Fibroblast of pulmonary artery (primary cell): ENCODE results near the gene BBS9.

Source experiments
- DNase-seq: peaks from one replicate; pipeline ENCODE4 v3.0.0-alpha.2; 2010; ENCODE audit warnings: low read depth
- H3K4me3 ChIP-seq: replicated peaks from 2 replicates; pipeline ENCODE4 v1.5.1; 2011; ENCODE audit warnings: low read depth, mild to moderate bottlenecking, control low read depth, low read length, moderate library complexity
- CTCF ChIP-seq: IDR thresholded peaks from 2 replicates; pipeline ENCODE4 v1.5.1; 2011; ENCODE audit warnings: mild to moderate bottlenecking, control low read depth, low read length, inconsistent platforms; ENCODE audit errors: missing control alignments

The BBS9 gene

GRCh38 chr7:33192695-33193291, 63.4 kb downstream of the BBS9 start:
- DNase-seq, result no peak
- H3K4me3 ChIP-seq, result no peak overlapping the region

GRCh38 chr7:33193308-33193864, 64.0 kb downstream of the BBS9 start:
- TF ChIP-seq CTCF, result no peak
- no peak overlapping the region for H3K4me3 ChIP-seq
- no peak for DNase-seq

More at GRCh38 chr7:33192695-33193291, 63.4 kb downstream of the BBS9 start:
- TF ChIP-seq CTCF, result no peak

GRCh38 chr7:33195264-33195663, 65.9 kb downstream of the BBS9 start:
- DNase-seq, result peak; percentile 79
- H3K4me3 ChIP-seq, result no peak overlapping the region
- no peak for TF ChIP-seq CTCF

GRCh38 chr7:33196221-33196620, 66.9 kb downstream of the BBS9 start:
- DNase-seq, result peak; percentile 17

GRCh38 chr7:33200282-33200681, 70.9 kb downstream of the BBS9 start:
- DNase-seq, result no peak
- no peak for TF ChIP-seq CTCF
- H3K4me3 ChIP-seq, result no peak overlapping the region

More at GRCh38 chr7:33196221-33196620, 66.9 kb downstream of the BBS9 start:
- TF ChIP-seq CTCF, result no peak
- no peak overlapping the region for H3K4me3 ChIP-seq

- DNase-seq, result no peak
- no peak for TF ChIP-seq CTCF
- H3K4me3 ChIP-seq, result no peak overlapping the region
These were observed 72.5 kb downstream of the BBS9 start for GRCh38 chr7:33201821-33202220.

- TF ChIP-seq CTCF, result no peak
- no peak overlapping the region for H3K4me3 ChIP-seq
- no peak for DNase-seq
These were observed 81.6 kb downstream of the BBS9 start for GRCh38 chr7:33210958-33211357.
